Hepatocyte (in vitro differentiated cells): ENCODE results near the gene SIX4. TPM values are rescaled to one million over a fixed set of nuclear protein-coding genes. Genes with fewer than 3 reads are reported as not detected.
A peak's percentile ranks its signal among the peaks of the same experiment; 100 is the strongest.

ENCODE experiments used
- DNase-seq: peaks from one replicate; pipeline ENCODE4 v3.0.0-alpha.2; 2016; ENCODE audit warnings: low spot score
- H2AFZ ChIP-seq: fragments of 200-600 bp; sonication (generic); 2 replicates; pipeline ENCODE4 v1.6.0; 2016; ENCODE audit warnings: antibody characterized with exemption, mild to moderate bottlenecking
- H3K27ac ChIP-seq: fragments of 200-600 bp; sonication (generic); 2 replicates; pipeline ENCODE4 v1.5.1; 2016; ENCODE audit warnings: mild to moderate bottlenecking
- H3K27me3 ChIP-seq: fragments of 200-600 bp; sonication (generic); 2 replicates; pipeline ENCODE4 v1.6.1; 2016
- H3K36me3 ChIP-seq: fragments of 200-600 bp; sonication (generic); replicated peaks from 2 replicates; pipeline ENCODE4 v1.5.1; 2016; ENCODE audit warnings: low read depth; ENCODE audit not compliant: insufficient read depth
- H3K4me1 ChIP-seq: fragments of 200-600 bp; sonication (generic); 2 replicates; pipeline ENCODE4 v1.5.1; 2016; ENCODE audit warnings: mild to moderate bottlenecking, moderate library complexity; ENCODE audit not compliant: insufficient read depth
- H3K4me2 ChIP-seq: fragments of 200-600 bp; sonication (generic); 2 replicates; pipeline ENCODE4 v1.6.0; 2016
- H3K4me3 ChIP-seq: fragments of 200-600 bp; sonication (generic); 2 replicates; pipeline ENCODE4 v1.5.1; 2016; ENCODE audit warnings: mild to moderate bottlenecking
- H3K79me2 ChIP-seq: fragments of 200-600 bp; sonication (generic); 2 replicates; pipeline ENCODE4 v1.6.0; 2017; ENCODE audit warnings: mild to moderate bottlenecking
- H3K9me2 ChIP-seq: fragments of 200-600 bp; sonication (generic); replicated peaks from 2 replicates; pipeline ENCODE4 v1.6.0; 2017; ENCODE audit warnings: mild to moderate bottlenecking; ENCODE audit not compliant: insufficient read depth
- H3K9me3 ChIP-seq: fragments of 200-600 bp; sonication (generic); 2 replicates; pipeline ENCODE4 v1.5.1; 2016; ENCODE audit warnings: low read depth, mild to moderate bottlenecking
- H4K20me1 ChIP-seq: fragments of 200-600 bp; sonication (generic); 2 replicates; pipeline ENCODE4 v1.6.0; 2016; ENCODE audit warnings: mild to moderate bottlenecking; ENCODE audit not compliant: insufficient read depth, poor library complexity, severe bottlenecking
- EZH2 ChIP-seq: fragments of 200-600 bp; sonication (generic); IDR thresholded peaks from 2 replicates; pipeline ENCODE4 v1.6.1; 2016; ENCODE audit warnings: antibody characterized with exemption, mild to moderate bottlenecking, borderline replicate concordance
- EZH2phosphoT487 ChIP-seq: fragments of 200-600 bp; sonication (generic); IDR thresholded peaks from one replicate; pipeline ENCODE4 v1.6.1; 2018; ENCODE audit warnings: antibody characterized with exemption, mild to moderate bottlenecking, low read depth, moderate library complexity; ENCODE audit not compliant: unreplicated experiment, severe bottlenecking
- WGBS: methylation state at CpG from one replicate; pipeline ENCODE4 v1.1.6; 2016; ENCODE audit warnings: low lambda C conversion rate; ENCODE audit errors: missing lambda C conversion rate; 5-methylcytosine and 5-hydroxymethylcytosine counted together
- polyA plus RNA-seq: library from polyadenylated mRNA; unstranded; fragments of >200 nt; fragmentation: Nextera tagmentation; extraction: Ambion mirVana; gene quantifications from 2 replicates; pipeline ENCODE4 v1.2.1, GENCODE V29; 2016
- total RNA-seq: library from RNA; depleted of rRNA; stranded (reverse); fragments of >200 nt; gene quantifications from 2 replicates; pipeline ENCODE4 v1.2.3, GENCODE V29; 2014
- TF ChIP-seq, protein P1 (sequence below): fragments of 200-600 bp; sonication (generic); IDR thresholded peaks from 2 replicates; pipeline ENCODE4 v1.5.1; 2016; ENCODE audit warnings: antibody characterized with exemption, mild to moderate bottlenecking; ENCODE audit not compliant: poor library complexity

The SIX4 gene
- total and polyA plus RNA-seq, 2 experiments from 2014 or later: 1.1 to 7.0 TPM

DNA sequence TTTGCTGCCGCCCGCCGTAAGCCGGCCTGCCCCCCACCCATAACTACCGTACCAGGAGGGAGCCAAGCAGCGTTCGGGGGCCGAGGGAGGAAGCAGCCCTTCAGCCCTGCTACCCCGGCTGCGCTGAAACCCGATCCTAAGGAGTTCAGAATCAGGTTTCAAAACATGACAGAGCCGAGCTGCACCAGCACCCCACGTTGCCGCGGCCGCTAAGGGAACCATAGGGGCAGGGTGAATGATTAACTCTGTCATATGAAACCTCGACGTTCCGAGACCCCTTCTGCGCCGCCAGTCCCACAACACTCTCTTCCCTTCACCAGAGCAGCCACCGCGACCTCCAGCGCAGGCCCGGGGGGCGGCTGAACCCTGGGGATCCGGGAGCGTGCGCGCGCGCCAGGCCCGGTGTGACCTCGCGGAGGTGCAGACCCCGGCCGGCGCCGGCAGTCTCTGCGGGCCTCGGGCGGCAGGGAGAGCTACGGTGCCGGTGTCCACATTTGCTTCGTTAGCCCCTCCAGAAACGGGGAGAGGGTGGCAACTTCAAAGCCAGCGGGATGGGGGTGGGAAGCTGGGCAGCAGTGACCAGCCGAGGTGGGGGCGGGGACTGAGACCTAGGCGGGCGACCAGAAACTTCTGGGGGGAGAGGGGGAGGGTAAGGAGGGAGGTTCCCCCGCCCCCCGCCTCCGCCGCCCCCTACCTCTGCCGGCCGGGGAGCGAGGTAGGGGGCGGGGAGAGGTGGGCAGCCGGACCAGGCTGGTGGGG is 1.6 kb downstream of the SIX4 start:
- Histone ChIP-seq H3K36me3 (no peaks in the 10 kb centered on the region), H3K79me2 (peaks cover 54% of the 10 kb centered on the region), H3K9me3 (no peaks in the 10 kb centered on the region), H4K20me1 (peaks cover 29% of the 10 kb centered on the region), H2AFZ (peak overlapping the region; percentile 58), H3K27me3 (peaks cover 11% of the 10 kb centered on the region), H3K9me2 (no peaks in the 10 kb centered on the region), H3K4me1 (peaks cover 5% of the 10 kb centered on the region), H3K4me2 (peak overlapping the region; percentile 98), H3K27ac (peak overlapping the region; percentile 83), H3K4me3 (peak overlapping the region; percentile 82)
- 2% methylated on average over 46 of the region's 60 CpGs for WGBS
- TF ChIP-seq, protein P1, sequence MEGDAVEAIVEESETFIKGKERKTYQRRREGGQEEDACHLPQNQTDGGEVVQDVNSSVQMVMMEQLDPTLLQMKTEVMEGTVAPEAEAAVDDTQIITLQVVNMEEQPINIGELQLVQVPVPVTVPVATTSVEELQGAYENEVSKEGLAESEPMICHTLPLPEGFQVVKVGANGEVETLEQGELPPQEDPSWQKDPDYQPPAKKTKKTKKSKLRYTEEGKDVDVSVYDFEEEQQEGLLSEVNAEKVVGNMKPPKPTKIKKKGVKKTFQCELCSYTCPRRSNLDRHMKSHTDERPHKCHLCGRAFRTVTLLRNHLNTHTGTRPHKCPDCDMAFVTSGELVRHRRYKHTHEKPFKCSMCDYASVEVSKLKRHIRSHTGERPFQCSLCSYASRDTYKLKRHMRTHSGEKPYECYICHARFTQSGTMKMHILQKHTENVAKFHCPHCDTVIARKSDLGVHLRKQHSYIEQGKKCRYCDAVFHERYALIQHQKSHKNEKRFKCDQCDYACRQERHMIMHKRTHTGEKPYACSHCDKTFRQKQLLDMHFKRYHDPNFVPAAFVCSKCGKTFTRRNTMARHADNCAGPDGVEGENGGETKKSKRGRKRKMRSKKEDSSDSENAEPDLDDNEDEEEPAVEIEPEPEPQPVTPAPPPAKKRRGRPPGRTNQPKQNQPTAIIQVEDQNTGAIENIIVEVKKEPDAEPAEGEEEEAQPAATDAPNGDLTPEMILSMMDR: no peak
- no peak for TF ChIP-seq EZH2
- no peak for TF ChIP-seq EZH2phosphoT487
- peak; percentile 61 for DNase-seq

GRCh38 chr14:60722107-60722356 is 2.1 kb downstream of the SIX4 start:
- Histone ChIP-seq H3K27me3 (peaks cover 11% of the 10 kb centered on the region), H4K20me1 (peaks cover 29% of the 10 kb centered on the region), H3K79me2 (peaks cover 56% of the 10 kb centered on the region), H2AFZ (peak overlapping the region; percentile 58), H3K9me3 (no peaks in the 10 kb centered on the region), H3K4me1 (peaks cover 5% of the 10 kb centered on the region), H3K36me3 (no peaks in the 10 kb centered on the region), H3K4me2 (peak overlapping the region; percentile 98), H3K4me3 (peak overlapping the region; percentile 82), H3K9me2 (no peaks in the 10 kb centered on the region), H3K27ac (peak overlapping the region; percentile 83)
- WGBS: 2% methylated on average over 11 of the region's 11 CpGs
- TF ChIP-seq EZH2 (no peak), EZH2phosphoT487 (no peak)
- TF ChIP-seq, protein P1: no peak
- DNase-seq: no peak

DNA sequence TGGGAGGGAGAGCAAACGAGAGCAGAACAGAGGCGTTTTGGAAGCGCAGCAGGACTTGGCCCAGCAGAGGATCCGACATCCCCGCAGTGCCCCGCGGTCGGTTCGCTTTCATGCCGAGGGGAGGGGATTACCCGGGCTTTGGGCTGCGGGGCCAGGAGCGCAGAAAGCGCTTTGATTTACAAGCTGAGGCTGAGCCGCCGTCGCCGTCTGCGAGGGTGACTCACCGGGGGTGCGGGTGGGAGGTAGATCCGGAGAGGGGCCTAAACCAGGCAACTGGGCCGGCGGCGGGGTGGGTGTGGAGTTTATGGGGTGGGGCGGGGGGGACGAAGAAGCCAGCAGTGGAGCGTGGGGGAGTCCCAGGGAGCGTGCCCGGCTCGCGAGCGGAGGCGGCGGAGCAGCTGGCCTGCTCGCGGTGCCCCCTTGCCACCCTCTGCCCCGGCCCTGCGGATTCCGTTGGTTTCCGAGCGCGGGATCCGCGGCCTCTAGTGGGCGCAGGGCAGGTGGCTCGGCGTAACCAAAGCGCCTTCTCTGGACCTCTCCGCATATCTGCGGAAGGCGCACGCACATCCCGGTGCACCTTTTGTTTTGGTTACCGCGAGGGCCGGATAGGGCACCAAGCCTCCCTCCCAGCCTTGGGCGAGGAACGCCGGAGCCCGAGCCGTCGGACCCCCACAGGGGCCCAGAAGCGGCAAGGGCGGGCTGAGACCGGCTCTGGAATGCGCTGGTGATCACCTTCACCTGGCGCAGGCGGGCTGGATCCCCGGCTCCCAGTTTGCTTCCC is 2.6 kb downstream of the SIX4 start:
- Histone ChIP-seq H3K4me2 (peak overlapping the region; percentile 98), H3K9me3 (no peaks in the 10 kb centered on the region), H3K9me2 (no peaks in the 10 kb centered on the region), H2AFZ (peak overlapping the region; percentile 58), H3K4me1 (peaks cover 5% of the 10 kb centered on the region), H3K27ac (peak overlapping the region; percentile 83), H3K36me3 (no peaks in the 10 kb centered on the region), H3K4me3 (peak overlapping the region; percentile 82), H3K27me3 (peaks cover 11% of the 10 kb centered on the region), H3K79me2 (peaks cover 56% of the 10 kb centered on the region), H4K20me1 (peaks cover 29% of the 10 kb centered on the region)
- WGBS: under 1% methylated on average over 51 of the region's 70 CpGs
- TF ChIP-seq EZH2phosphoT487 (no peak), EZH2 (peak; percentile 28)
- TF ChIP-seq, protein P1: peak; percentile 33
- peak; percentile 68 for DNase-seq
